HG02870 (cell line): ENCODE results near the gene MTHFD2.
A peak's percentile ranks its signal among the peaks of the same experiment; 100 is the strongest.
"Not testable (repeated sequence)": the region's sequence is repeated elsewhere in the genome, so short reads cannot be mapped to it uniquely, and the experiment has no call there.

Experiments used
- ATAC-seq: cut with Tn5 transposase; IDR thresholded peaks from one replicate; pipeline ENCODE4 v1.9.1; 2021; ENCODE audit warnings: mild to moderate bottlenecking, moderate library complexity; ENCODE audit not compliant: unreplicated experiment

Gene MTHFD2

GRCh38 chr2:74198461-74199274, at the start of gene MTHFD2:
MTHFD2 (plus strand) TSS chr2:74198615; CDS start chr2:74198642, 27 bp downstream.
- peak; percentile 77 for ATAC-seq

DNA sequence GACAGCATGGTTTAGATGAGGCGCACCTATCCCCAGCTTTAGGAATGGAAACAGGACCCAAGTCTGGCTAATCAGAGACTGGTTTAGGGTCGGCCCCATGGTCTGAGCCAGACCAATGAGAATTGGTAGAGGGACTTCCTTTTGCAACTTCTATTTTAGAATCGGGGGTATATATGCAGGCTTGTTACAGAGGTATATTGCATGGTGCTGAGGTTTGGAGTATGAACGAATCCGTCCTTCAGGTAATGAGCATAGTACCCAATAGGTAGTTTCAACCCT, 49.2 kb upstream of the MTHFD2 start:
- no peak for ATAC-seq

GRCh38 chr2:74149570-74150319, 48.7 kb upstream of the MTHFD2 start:
- no peak for ATAC-seq

DNA sequence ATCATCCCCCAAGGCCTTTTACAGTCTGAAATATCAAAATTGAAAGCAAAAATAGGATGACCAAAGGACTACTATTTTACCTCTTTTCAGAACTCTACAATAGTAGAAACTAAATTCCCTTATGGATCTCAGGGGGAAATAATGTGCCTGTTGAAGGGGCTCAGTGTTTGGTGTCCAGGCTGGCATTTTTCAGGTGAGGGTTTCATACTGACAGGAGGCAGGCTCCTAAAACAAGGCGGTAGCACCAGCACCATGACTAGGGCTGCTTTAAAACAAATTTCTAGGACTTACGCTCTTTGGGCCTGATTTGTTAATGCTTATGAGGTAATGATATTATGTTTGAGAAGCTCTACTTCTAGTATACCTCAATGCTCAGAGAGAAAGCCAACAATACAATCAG, 45.5 kb upstream of the MTHFD2 start:
- no peak for ATAC-seq

- ATAC-seq = no peak
Observed at GRCh38 chr2:74155830-74156229, 42.6 kb upstream of the MTHFD2 start.

- ATAC-seq = no peak
Observed at GRCh38 chr2:74162951-74163350, 35.5 kb upstream of the MTHFD2 start.

- no peak for ATAC-seq
Observed at GRCh38 chr2:74164761-74165160, 33.7 kb upstream of the MTHFD2 start.

GRCh38 chr2:74168739-74169138, 29.7 kb upstream of the MTHFD2 start:
- ATAC-seq = no peak

DNA sequence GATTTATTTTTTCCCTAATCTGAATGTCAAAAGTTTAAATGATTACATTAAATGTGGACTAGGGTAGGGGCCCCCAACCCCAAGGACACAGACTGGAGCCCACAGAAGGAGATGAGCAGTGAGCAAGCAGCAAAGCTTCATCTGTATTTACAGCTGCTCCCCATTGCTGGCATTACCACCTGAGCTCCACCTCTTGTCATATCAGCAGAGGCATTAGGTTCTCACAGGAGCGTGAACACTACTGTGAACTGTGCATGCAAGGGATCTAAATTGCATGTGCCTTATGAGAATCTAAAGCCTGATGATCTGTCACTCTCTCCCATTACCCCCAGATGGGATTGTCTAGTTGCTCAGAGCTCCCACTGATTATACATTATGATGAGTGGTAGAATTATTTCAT, 23.5 kb upstream of the MTHFD2 start:
- no peak for ATAC-seq

DNA sequence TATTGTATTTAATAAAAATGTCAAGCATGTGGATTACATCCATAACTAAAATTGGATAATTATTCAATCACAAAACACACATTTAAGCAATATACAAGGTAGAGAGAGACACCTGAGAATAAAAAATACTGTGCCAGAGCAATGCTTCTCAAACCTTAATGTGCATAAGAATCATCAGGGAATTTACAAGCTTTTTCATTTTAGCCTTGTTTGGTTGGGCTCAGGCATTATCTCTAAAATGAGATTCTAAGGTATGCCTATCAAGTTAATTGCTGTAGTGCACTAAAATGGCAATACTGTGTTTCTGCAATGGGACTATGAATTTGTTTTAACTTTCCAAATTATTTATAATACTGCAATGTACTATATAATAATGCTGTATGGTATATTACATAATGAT, 20.7 kb upstream of the MTHFD2 start:
- ATAC-seq = no peak

GRCh38 chr2:74178211-74179062, 20.0 kb upstream of the MTHFD2 start, which contains the start of gene MOB1A:
MOB1A (minus strand) TSS chr2:74178879; CDS start chr2:74178674, 205 bp downstream.
- ATAC-seq = peak; percentile 72

DNA sequence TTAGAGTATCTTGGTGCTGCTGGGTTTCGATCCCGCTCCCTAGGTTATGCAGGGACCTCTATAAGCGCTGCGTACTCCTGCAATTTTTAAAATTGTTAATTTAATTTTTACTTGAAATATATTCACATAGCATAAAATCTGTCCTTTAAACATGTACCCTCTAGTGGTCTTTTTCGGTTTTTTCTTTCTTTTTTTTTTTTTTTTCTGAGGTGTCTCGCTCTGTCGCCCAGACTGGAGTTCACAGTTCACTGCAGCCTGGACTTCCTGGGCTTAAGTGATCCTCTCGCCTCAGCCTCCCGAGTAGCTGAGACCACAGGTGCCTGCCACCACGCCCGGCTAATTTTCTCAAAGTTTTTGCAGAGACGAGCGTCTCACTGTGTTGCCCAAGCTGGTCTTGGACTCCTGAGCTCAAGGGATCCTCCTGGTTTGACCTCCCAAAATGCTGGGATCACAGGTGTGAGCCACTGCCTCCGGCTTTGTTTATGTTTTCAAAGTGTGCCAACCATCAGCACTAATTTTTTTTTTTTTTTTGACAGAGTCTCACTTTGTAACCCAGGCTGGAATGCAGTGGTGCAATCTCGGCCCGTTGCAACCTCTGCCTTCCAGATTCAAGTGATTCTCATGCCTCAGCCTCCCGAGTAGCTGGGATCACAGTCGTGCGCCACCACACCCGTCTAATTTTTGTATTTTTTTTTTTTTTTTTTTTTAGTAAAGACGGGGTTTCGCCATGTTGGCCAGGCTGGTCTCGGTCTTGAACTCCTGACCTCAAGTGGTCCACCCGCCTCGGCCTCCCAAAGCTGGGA, 19.2 kb upstream of the MTHFD2 start:
- ATAC-seq = peak; percentile 13

DNA sequence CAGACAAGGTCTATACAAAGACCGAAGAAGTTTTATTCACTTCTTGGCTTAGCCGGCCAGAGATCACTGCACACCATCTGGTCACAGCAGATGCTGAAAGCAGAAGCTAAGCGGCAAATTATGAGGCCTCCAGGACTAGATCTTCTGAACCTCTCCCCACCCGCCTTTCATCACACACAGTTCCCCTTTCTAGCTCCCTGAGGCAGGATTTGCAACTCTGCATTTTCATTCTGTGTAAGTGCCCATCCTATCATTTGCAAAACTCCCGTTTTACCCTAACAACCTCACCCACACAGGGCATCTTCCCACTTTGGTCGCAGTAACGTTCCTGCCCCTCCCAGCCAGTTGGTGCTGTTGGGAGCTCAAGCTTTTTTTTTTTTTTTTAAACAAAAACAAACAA, 16.7 kb upstream of the MTHFD2 start:
- ATAC-seq = no peak

GRCh38 chr2:74183878-74184277, 14.5 kb upstream of the MTHFD2 start:
- ATAC-seq = no peak

DNA sequence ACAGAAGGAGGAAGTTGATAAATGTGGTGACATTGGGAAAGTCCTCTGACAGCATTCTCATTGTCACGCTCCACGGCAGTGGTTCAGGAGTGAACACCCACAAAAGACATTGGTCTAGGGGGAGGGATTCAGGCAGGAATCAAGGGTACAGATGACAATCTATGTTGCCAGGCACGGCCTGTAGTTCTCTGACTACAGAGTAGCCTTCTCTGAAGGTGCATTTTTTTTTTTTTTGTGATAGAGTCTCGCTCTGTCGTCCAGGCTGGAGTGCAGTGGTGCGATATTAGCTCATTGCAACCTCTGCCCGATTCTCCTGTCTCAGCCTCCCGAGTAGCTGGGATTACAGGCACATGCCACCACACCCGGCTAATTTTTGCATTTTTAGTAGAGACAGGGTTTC, 12.4 kb upstream of the MTHFD2 start:
- ATAC-seq = peak; percentile 67

DNA sequence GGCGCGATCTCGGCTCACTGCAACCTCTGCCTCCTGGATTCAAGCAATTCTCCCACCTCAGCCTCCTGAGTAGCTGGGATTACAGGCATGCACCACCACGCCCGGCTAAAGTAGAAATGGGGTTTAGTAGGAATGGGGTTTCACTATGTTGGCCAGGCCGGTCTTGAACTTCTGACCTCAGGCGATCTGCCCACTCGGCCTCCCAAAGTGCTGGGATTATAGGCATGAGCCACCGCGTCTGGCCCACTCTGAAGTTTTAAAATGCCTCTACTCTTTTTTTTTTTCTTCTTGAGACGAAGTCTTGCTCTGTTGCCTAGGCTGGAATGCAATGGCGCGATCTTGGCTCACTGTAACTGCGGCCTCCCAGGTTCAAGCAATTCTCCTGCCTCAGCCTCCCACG, 11.7 kb upstream of the MTHFD2 start:
- ATAC-seq = not testable (repeated sequence)

DNA sequence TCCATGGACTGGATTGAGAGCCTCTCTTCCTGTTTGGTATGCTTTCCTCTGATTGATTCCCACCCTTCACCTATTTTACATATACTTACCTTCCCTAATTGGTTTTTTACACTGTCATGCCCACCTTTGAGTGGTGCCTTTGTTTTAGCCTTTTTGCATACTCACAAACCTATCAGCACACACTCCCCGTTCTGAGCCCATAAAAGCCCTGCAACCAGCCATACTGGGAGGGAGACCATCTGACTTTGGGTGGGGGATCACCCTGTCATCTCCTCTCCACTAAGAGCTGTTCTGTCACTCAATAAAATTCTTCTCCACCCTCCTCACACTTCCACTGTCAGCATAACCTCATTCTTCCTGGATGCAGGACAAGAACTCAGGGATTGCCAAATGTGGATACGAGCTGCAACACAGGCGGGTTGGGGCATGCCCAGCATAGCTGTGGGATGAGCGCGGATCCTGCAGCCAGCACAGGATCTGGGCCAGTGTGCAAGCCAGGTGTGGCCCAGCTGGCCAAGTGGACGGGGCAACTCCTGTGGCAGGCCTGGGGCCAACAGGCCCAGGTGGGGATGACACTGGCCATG, 10.3 kb upstream of the MTHFD2 start:
- no peak for ATAC-seq

DNA sequence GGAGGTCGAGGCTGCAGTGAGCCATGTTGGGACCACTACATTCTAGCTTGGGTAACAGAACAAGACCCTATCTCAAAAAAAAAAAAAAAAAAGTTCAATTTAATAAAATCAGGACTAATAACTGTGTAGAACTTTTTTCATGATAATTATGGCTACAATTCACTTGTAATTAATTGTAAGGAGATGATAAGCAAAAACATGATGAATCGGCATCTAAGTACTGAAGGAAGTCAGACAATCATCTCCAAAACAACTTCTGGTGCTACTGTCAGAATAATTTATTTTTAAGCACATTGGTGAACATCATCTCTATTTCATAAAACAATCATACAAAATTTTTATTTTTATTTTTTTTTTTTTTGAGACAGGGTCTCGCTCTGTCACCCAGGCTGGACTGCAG, 9.7 kb upstream of the MTHFD2 start:
- no peak for ATAC-seq

- no peak for ATAC-seq
Observed at GRCh38 chr2:74191596-74192380, 6.6 kb upstream of the MTHFD2 start.
